GM18951 (cell line): ENCODE results near the gene UBXN11.
A peak's percentile ranks its signal among the peaks of the same experiment; 100 is the strongest.
"Not testable (repeated sequence)": the region's sequence is repeated elsewhere in the genome, so short reads cannot be mapped to it uniquely, and the experiment has no call there.

Experiments
- POLR2A ChIP-seq: IDR thresholded peaks from 4 replicates; pipeline ENCODE4 v1.6.1; 2011; ENCODE audit warnings: mild to moderate bottlenecking; ENCODE audit not compliant: insufficient read length, insufficient read depth; ENCODE audit errors: extremely low read depth
- in situ Hi-C: fragments of 300-500 bp; cut with MboI; formaldehyde crosslinking; loops from one replicate; pipeline ENCODE4 v1.12.0; 2022; ENCODE audit warnings: low sequenced_read_pairs, mixed read lengths, inconsistent platforms; ENCODE audit not compliant: unreplicated experiment

UBXN11 gene

GRCh38 chr1:26327956-26328362, 21.5 kb upstream of the UBXN11 start:
- in situ Hi-C loops, result no loop called here
- TF ChIP-seq POLR2A, result no peak

GRCh38 chr1:26324550-26324949, 18.1 kb upstream of the UBXN11 start:
- TF ChIP-seq POLR2A, result no peak
- in situ Hi-C loops, result loop anchor here (5.0 kb wide), 1 partner anchor 37 kb away; no protein-coding TSS in a partner anchor

- in situ Hi-C loops, result loop anchor here (5.0 kb wide), 1 partner anchor 36 kb away; no protein-coding TSS in a partner anchor
- no peak for TF ChIP-seq POLR2A
These were observed 16.9 kb upstream of the UBXN11 start for GRCh38 chr1:26323382-26323781.

- in situ Hi-C loops, result loop anchor here (5.0 kb wide), 1 partner anchor 35 kb away; no protein-coding TSS in a partner anchor
- TF ChIP-seq POLR2A, result no peak
These were observed 15.6 kb upstream of the UBXN11 start for GRCh38 chr1:26322042-26322331.

GRCh38 chr1:26321315-26322041, 15.0 kb upstream of the UBXN11 start:
- peak; percentile 18 for TF ChIP-seq POLR2A
- in situ Hi-C loops, result loop anchor here (5.0 kb wide), 1 partner anchor 34 kb away; no protein-coding TSS in a partner anchor

- TF ChIP-seq POLR2A, result no peak
- in situ Hi-C loops, result loop anchor here (5.0 kb wide), 1 partner anchor 34 kb away; no protein-coding TSS in a partner anchor
These were observed 14.5 kb upstream of the UBXN11 start for GRCh38 chr1:26320896-26321295.

GRCh38 chr1:26318338-26319064, 12.1 kb upstream of the UBXN11 start:
- in situ Hi-C loops, result no loop called here
- TF ChIP-seq POLR2A, result no peak

- in situ Hi-C loops, result no loop called here
- peak; percentile 82 for TF ChIP-seq POLR2A
These were observed 11.3 kb upstream of the UBXN11 start, which contains the start of gene CD52 for GRCh38 chr1:26317612-26318337. Gene CD52, plus strand, starts transcription at chr1:26317958. Its CDS starts 60 bp downstream, at chr1:26318018.

GRCh38 chr1:26317146-26317545, 10.7 kb upstream of the UBXN11 start:
- no peak for TF ChIP-seq POLR2A

GRCh38 chr1:26315874-26316850, 9.7 kb upstream of the UBXN11 start:
- no peak for TF ChIP-seq POLR2A
- in situ Hi-C loops, result no loop called here

More at GRCh38 chr1:26317146-26317545, 10.7 kb upstream of the UBXN11 start:
- in situ Hi-C loops, result no loop called here

GRCh38 chr1:26314501-26314900, 8.1 kb upstream of the UBXN11 start:
- in situ Hi-C loops, result no loop called here
- TF ChIP-seq POLR2A, result no peak

GRCh38 chr1:26307966-26308899, 1.8 kb upstream of the UBXN11 start:
- in situ Hi-C loops, result not testable (repeated sequence)
